H9 (cell line): Measurements from ENCODE around the gene CCDC102B. TPM values are rescaled to one million over a fixed set of nuclear protein-coding genes. Genes with fewer than 3 reads are reported as not detected.

Experiments
- DNase-seq: peaks from one replicate; pipeline ENCODE4 v3.0.0-alpha.2; 2017
- H2AFZ ChIP-seq: one replicate; pipeline ENCODE4 v1.6.1; 2013; ENCODE audit warnings: mild to moderate bottlenecking, low read length, control low read depth, moderate library complexity
- H2AK5ac ChIP-seq: 2 replicates; pipeline ENCODE4 v1.6.1; 2013; ENCODE audit warnings: low read length, control low read depth, mixed read lengths; ENCODE audit not compliant: insufficient read length
- H2BK120ac ChIP-seq: one replicate; pipeline ENCODE4 v1.6.1; 2013; ENCODE audit warnings: low read depth, mild to moderate bottlenecking, low read length, control low read depth, inconsistent platforms; ENCODE audit not compliant: poor library complexity, severe bottlenecking
- H2BK12ac ChIP-seq: 2 replicates; pipeline ENCODE4 v1.6.1; 2013; ENCODE audit warnings: low read length, control low read depth, mixed read lengths, low read depth; ENCODE audit not compliant: insufficient read length
- H2BK15ac ChIP-seq: 2 replicates; pipeline ENCODE4 v1.6.1; 2013; ENCODE audit warnings: low read depth, low read length, control low read depth
- H2BK20ac ChIP-seq: one replicate; pipeline ENCODE4 v1.6.1; 2013; ENCODE audit warnings: low read depth, mild to moderate bottlenecking, low read length, control low read depth, inconsistent platforms; ENCODE audit not compliant: poor library complexity, severe bottlenecking
- H2BK5ac ChIP-seq: 2 replicates; pipeline ENCODE4 v1.6.1; 2013; ENCODE audit warnings: low read length, control low read depth, mixed read lengths; ENCODE audit not compliant: insufficient read length
- H3K14ac ChIP-seq: 2 replicates; pipeline ENCODE4 v1.6.1; 2013; ENCODE audit warnings: low read length, control low read depth; ENCODE audit not compliant: insufficient read depth
- H3K18ac ChIP-seq: 2 replicates; pipeline ENCODE4 v1.6.1; 2013; ENCODE audit warnings: low read depth, mild to moderate bottlenecking, mixed read lengths, low read length, control low read depth; ENCODE audit not compliant: insufficient read length
- H3K23ac ChIP-seq: 2 replicates; pipeline ENCODE4 v1.6.1; 2013; ENCODE audit warnings: low read length, control low read depth, mixed read lengths, low read depth; ENCODE audit not compliant: insufficient read length
- H3K23me2 ChIP-seq: 2 replicates; pipeline ENCODE4 v1.6.1; 2013; ENCODE audit warnings: low read depth, mild to moderate bottlenecking, mixed read lengths, low read length, control low read depth; ENCODE audit not compliant: insufficient read length, poor library complexity, severe bottlenecking
- H3K27ac ChIP-seq: 2 replicates; pipeline ENCODE4 v1.5.1; 2013; ENCODE audit warnings: low read length, control low read depth, mixed read lengths, low read depth; ENCODE audit not compliant: insufficient read length
- H3K27me3 ChIP-seq: 2 replicates; pipeline ENCODE4 v1.6.1; 2013; ENCODE audit warnings: low read length, control low read depth, inconsistent platforms; ENCODE audit not compliant: insufficient read depth
- H3K4ac ChIP-seq: 2 replicates; pipeline ENCODE4 v1.6.1; 2013; ENCODE audit warnings: low read depth, mild to moderate bottlenecking, control low read depth, inconsistent platforms, low read length, moderate library complexity
- H3K4me1 ChIP-seq: 2 replicates; pipeline ENCODE4 v1.6.1; 2013; ENCODE audit warnings: low read length, control low read depth, inconsistent platforms; ENCODE audit not compliant: insufficient read depth
- H3K4me2 ChIP-seq: 2 replicates; pipeline ENCODE4 v1.6.1; 2013; ENCODE audit warnings: low read length, control low read depth, mixed read lengths; ENCODE audit not compliant: insufficient read length, insufficient read depth
- H3K56ac ChIP-seq: 2 replicates; pipeline ENCODE4 v1.6.1; 2013; ENCODE audit warnings: low read depth, mild to moderate bottlenecking, mixed read lengths, low read length, control low read depth; ENCODE audit not compliant: insufficient read length
- H3K79me1 ChIP-seq: 2 replicates; pipeline ENCODE4 v1.6.1; 2013; ENCODE audit warnings: low read depth, mild to moderate bottlenecking, moderate library complexity, low read length, control low read depth, inconsistent platforms; ENCODE audit not compliant: insufficient read depth, poor library complexity, severe bottlenecking
- H3K79me2 ChIP-seq: 2 replicates; pipeline ENCODE4 v1.6.1; 2013; ENCODE audit warnings: low read length, control low read depth, inconsistent platforms; ENCODE audit not compliant: insufficient read depth
- H3K9ac ChIP-seq: 2 replicates; pipeline ENCODE4 v1.6.1; 2013; ENCODE audit warnings: low read length, control low read depth, mixed read lengths; ENCODE audit not compliant: insufficient read length; ENCODE audit errors: extremely low read depth
- H3K9me3 ChIP-seq: one replicate; pipeline ENCODE4 v1.6.1; 2013; ENCODE audit warnings: low read depth, low read length, inconsistent platforms; ENCODE audit not compliant: control insufficient read depth
- H3T11ph ChIP-seq: one replicate; pipeline ENCODE4 v1.6.1; 2013; ENCODE audit warnings: mild to moderate bottlenecking, low read length, control low read depth, inconsistent platforms
- H4K20me1 ChIP-seq: one replicate; pipeline ENCODE4 v1.6.1; 2013; ENCODE audit not compliant: control insufficient read depth, insufficient read length, insufficient read depth
- H4K5ac ChIP-seq: 2 replicates; pipeline ENCODE4 v1.6.1; 2013; ENCODE audit warnings: low read depth, mild to moderate bottlenecking, mixed read lengths, low read length, control low read depth; ENCODE audit not compliant: insufficient read length
- H4K8ac ChIP-seq: replicated peaks from 2 replicates; pipeline ENCODE4 v1.6.1; 2013; ENCODE audit warnings: low read length, control low read depth, mixed read lengths, low read depth; ENCODE audit not compliant: insufficient read length
- H4K91ac ChIP-seq: 2 replicates; pipeline ENCODE4 v1.6.1; 2013; ENCODE audit warnings: low read depth, mild to moderate bottlenecking, moderate library complexity, mixed read lengths, low read length, control low read depth; ENCODE audit not compliant: insufficient read length
- H3K27ac Mint-ChIP-seq, 3 experiments: 2 replicates in 2 of 3; 3 replicates in 1 of 3; pipeline ENCODE4 v1.8.0; 2020 to 2021; ENCODE audit warnings: mixed read lengths in 3 of 3, mild to moderate bottlenecking in 1 of 3, moderate library complexity in 1 of 3
- H3K27me3 Mint-ChIP-seq: 2 replicates; pipeline ENCODE4 v1.8.0; 2021; ENCODE audit warnings: low read depth, mild to moderate bottlenecking, moderate library complexity, mixed read lengths
- H3K36me3 Mint-ChIP-seq, 3 experiments: 2 replicates in 2 of 3; 3 replicates in 1 of 3; pipeline ENCODE4 v1.8.0; 2020 to 2021; ENCODE audit warnings: low read depth in 3 of 3, mixed read lengths in 3 of 3; ENCODE audit not compliant: insufficient read depth in 1 of 3
- H3K4me1 Mint-ChIP-seq, 2 experiments: 2 replicates each; pipeline ENCODE4 v1.8.0; 2020; ENCODE audit warnings: mixed read lengths in 2 of 2
- H3K4me3 Mint-ChIP-seq, 2 experiments: 2 replicates in 1 of 2; 3 replicates in 1 of 2; pipeline ENCODE4 v1.8.0; 2020 to 2021; ENCODE audit warnings: mild to moderate bottlenecking in 2 of 2, mixed read lengths in 2 of 2, moderate library complexity in 1 of 2
- H3K9me3 Mint-ChIP-seq, 2 experiments: 2 replicates in 1 of 2; 3 replicates in 1 of 2; pipeline ENCODE4 v1.8.0; 2020; ENCODE audit warnings: mild to moderate bottlenecking in 2 of 2, mixed read lengths in 2 of 2, moderate library complexity in 1 of 2
- CTCF ChIP-seq: fragments of 200-600 bp; sonication (generic); conservative IDR thresholded peaks from 3 replicates; pipeline ENCODE4 v1.8.0; 2021; ENCODE audit warnings: antibody characterized with exemption, mild to moderate bottlenecking
- WGBS: extraction: QIAGEN DNeasy Blood & Tissue Kit; methylation state at CpG from one replicate; pipeline ENCODE4 v1.1.7; 2013; ENCODE audit warnings: missing lambda C conversion rate, low lambda C conversion rate, mixed read lengths; ENCODE audit not compliant: insufficient read length; ENCODE audit errors: extremely low coverage; 5-methylcytosine and 5-hydroxymethylcytosine counted together
- long read RNA-seq: library from polyadenylated mRNA; unstranded; transcript quantifications from one replicate; pipeline ENCODE4 v2.0.0, GENCODE V29; 2020
- total RNA-seq: library from RNA; stranded (reverse); gene quantifications from 2 replicates; pipeline ENCODE4 v1.2.1, GENCODE V29; 2021

Gene CCDC102B
- total RNA-seq, result 1.2 and 1.6 TPM in 2 replicates
- long read RNA-seq, partial matches to known transcripts, result 0 of 5 reads
- long read RNA-seq, other reads (novel, unspliced or antisense), result 5 of 5 reads

- no peak for DNase-seq
- Mint-ChIP-seq H3K9me3 (no peaks in the 10 kb centered on the region), H3K27ac (peak within 1 kb of the TSS in 1 of 3 experiments; percentile 25; a peak in 2 of 7 replicates), H3K36me3 (no peaks in the 10 kb centered on the region), H3K27me3 (no peaks in the 10 kb centered on the region), H3K4me3 (no peak within 1 kb of the TSS), H3K4me1 (peaks cover 10 to 13% of the 10 kb centered on the region in 2 experiments)
- Histone ChIP-seq H3K18ac (no peak within 1 kb of the TSS), H2BK120ac (no peak within 1 kb of the TSS), H3T11ph (no peak within 1 kb of the TSS), H3K56ac (no peak within 1 kb of the TSS), H2AK5ac (no peak within 1 kb of the TSS), H3K9me3 (no peaks in the 10 kb centered on the region), H3K4me1 (no peaks in the 10 kb centered on the region; the same call in 1 of the 2 replicates), H2AFZ (no peak within 1 kb of the TSS), H3K4me2 (no peak within 1 kb of the TSS), H3K14ac (no peak within 1 kb of the TSS), H3K27ac (no peak within 1 kb of the TSS), H2BK12ac (no peak within 1 kb of the TSS), H4K5ac (no peak within 1 kb of the TSS), H4K91ac (no peak within 1 kb of the TSS), H4K20me1 (no peaks in the 10 kb centered on the region), H3K79me2 (no peaks in the 10 kb centered on the region), H4K8ac (no peak within 1 kb of the TSS), H3K23me2 (no peaks in the 10 kb centered on the region), H3K27me3 (no peaks in the 10 kb centered on the region), H3K79me1 (no peaks in the 10 kb centered on the region), H2BK15ac (no peak within 1 kb of the TSS), H3K9ac (no peak within 1 kb of the TSS), H2BK5ac (no peak within 1 kb of the TSS), H3K4ac (no peak within 1 kb of the TSS), H3K23ac (no peak within 1 kb of the TSS), H2BK20ac (no peak within 1 kb of the TSS)
- WGBS, result no CpG with 5 or more reads among the region's 1 CpG
- no peak for TF ChIP-seq CTCF
Observed at GRCh38 chr18:68797871-68798270, at the start of gene CCDC102B. CCDC102B (plus strand) TSS chr18:68798080; CDS start chr18:68836764, 38,684 bp downstream.
